Mesothelial cell of epicardium (in vitro differentiated cells): Measurements from ENCODE around the gene MYH9. TPM values are rescaled to one million over a fixed set of nuclear protein-coding genes. Genes with fewer than 3 reads are reported as not detected.

Experiments used
- DNase-seq, 2 experiments: peaks; one replicate each; pipeline ENCODE4 v3.0.0; 2021; ENCODE audit warnings: low spot score in 2 of 2; ENCODE audit not compliant: unreplicated experiment in 2 of 2
- H3K27ac Mint-ChIP-seq: 2 replicates; pipeline ENCODE4 v1.8.0; 2021; ENCODE audit warnings: mixed read lengths
- H3K27me3 Mint-ChIP-seq: 2 replicates; pipeline ENCODE4 v1.8.0; 2021; ENCODE audit warnings: low read depth, mixed read lengths
- H3K36me3 Mint-ChIP-seq: 2 replicates; pipeline ENCODE4 v1.8.0; 2021; ENCODE audit warnings: mixed read lengths
- H3K4me1 Mint-ChIP-seq: 2 replicates; pipeline ENCODE4 v1.8.0; 2021; ENCODE audit warnings: mixed read lengths
- H3K4me3 Mint-ChIP-seq: 2 replicates; pipeline ENCODE4 v1.8.0; 2021; ENCODE audit warnings: mild to moderate bottlenecking, moderate library complexity, mixed read lengths
- H3K9me3 Mint-ChIP-seq: 2 replicates; pipeline ENCODE4 v1.8.0; 2021; ENCODE audit warnings: mixed read lengths
- CTCF ChIP-seq: fragments of 200-600 bp; sonication (generic); IDR thresholded peaks from one replicate; pipeline ENCODE4 v1.5.0; 2021; ENCODE audit warnings: antibody characterized with exemption; ENCODE audit not compliant: unreplicated experiment
- total RNA-seq: library from RNA; stranded (reverse); gene quantifications from 3 replicates; pipeline ENCODE4 v1.2.1, GENCODE V29; 2021

MYH9 gene
- total RNA-seq, 1 donor from 2014 or later = 341 TPM

- Mint-ChIP-seq H3K27me3 (no peaks in the 10 kb centered on the region), H3K4me1 (peaks cover 61% of the 10 kb centered on the region)
- DNase-seq = no peak
These were observed 14.5 kb downstream of the MYH9 start for GRCh38 chr22:36373258-36373579.

GRCh38 chr22:36371920-36372319 lies 15.8 kb downstream of the MYH9 start:
- no peak for DNase-seq
- Mint-ChIP-seq H3K36me3 (peaks cover 2% of the 10 kb centered on the region), H3K9me3 (no peaks in the 10 kb centered on the region), H3K27ac (peak overlapping the region; percentile 100), H3K4me1 (peaks cover 68% of the 10 kb centered on the region), H3K27me3 (no peaks in the 10 kb centered on the region), H3K4me3 (no peak overlapping the region)
- TF ChIP-seq CTCF = no peak

More at GRCh38 chr22:36373258-36373579, 14.5 kb downstream of the MYH9 start:
- TF ChIP-seq CTCF = no peak
- Mint-ChIP-seq H3K36me3 (peaks cover 10% of the 10 kb centered on the region), H3K9me3 (no peaks in the 10 kb centered on the region), H3K4me3 (no peak overlapping the region), H3K27ac (peak overlapping the region; percentile 100)

- Mint-ChIP-seq H3K9me3 (no peaks in the 10 kb centered on the region), H3K27ac (peak overlapping the region; percentile 100), H3K4me1 (peaks cover 78% of the 10 kb centered on the region), H3K36me3 (no peaks in the 10 kb centered on the region), H3K27me3 (no peaks in the 10 kb centered on the region), H3K4me3 (peak overlapping the region; percentile 48)
- no peak for DNase-seq
- TF ChIP-seq CTCF = no peak
These were observed 17.6 kb downstream of the MYH9 start for GRCh38 chr22:36369922-36370791.

- Mint-ChIP-seq H3K36me3 (no peaks in the 10 kb centered on the region), H3K4me1 (peaks cover 86% of the 10 kb centered on the region), H3K27ac (peak overlapping the region; percentile 100), H3K9me3 (no peaks in the 10 kb centered on the region), H3K27me3 (no peaks in the 10 kb centered on the region), H3K4me3 (no peak overlapping the region)
- DNase-seq = no peak
- TF ChIP-seq CTCF = no peak
These were observed 18.5 kb downstream of the MYH9 start for GRCh38 chr22:36369004-36369921.

GRCh38 chr22:36368359-36368983 lies 19.3 kb downstream of the MYH9 start:
- H3K9me3 Mint-ChIP-seq = no peaks in the 10 kb centered on the region
- H3K4me1 Mint-ChIP-seq = peaks cover 90% of the 10 kb centered on the region
- peak overlapping the region; percentile 100 for H3K27ac Mint-ChIP-seq
- H3K36me3 Mint-ChIP-seq = no peaks in the 10 kb centered on the region
- peak in 1 of 2 experiments; percentile 55 for DNase-seq
- H3K27me3 Mint-ChIP-seq = no peaks in the 10 kb centered on the region
- TF ChIP-seq CTCF = no peak
- peak overlapping the region; percentile 15 for H3K4me3 Mint-ChIP-seq
